Measurements from ENCODE around the gene NCAPD2. TPM values are rescaled to one million over a fixed set of nuclear protein-coding genes. Genes with fewer than 3 reads are reported as not detected.
A peak's percentile ranks its signal among the peaks of the same experiment; 100 is the strongest.
"Not testable (repeated sequence)": the region's sequence is repeated elsewhere in the genome, so short reads cannot be mapped to it uniquely, and the experiment has no call there.

Gene NCAPD2
- total RNA-seq, 1 donor from 2014 or later, result 96.5 TPM

DNA sequence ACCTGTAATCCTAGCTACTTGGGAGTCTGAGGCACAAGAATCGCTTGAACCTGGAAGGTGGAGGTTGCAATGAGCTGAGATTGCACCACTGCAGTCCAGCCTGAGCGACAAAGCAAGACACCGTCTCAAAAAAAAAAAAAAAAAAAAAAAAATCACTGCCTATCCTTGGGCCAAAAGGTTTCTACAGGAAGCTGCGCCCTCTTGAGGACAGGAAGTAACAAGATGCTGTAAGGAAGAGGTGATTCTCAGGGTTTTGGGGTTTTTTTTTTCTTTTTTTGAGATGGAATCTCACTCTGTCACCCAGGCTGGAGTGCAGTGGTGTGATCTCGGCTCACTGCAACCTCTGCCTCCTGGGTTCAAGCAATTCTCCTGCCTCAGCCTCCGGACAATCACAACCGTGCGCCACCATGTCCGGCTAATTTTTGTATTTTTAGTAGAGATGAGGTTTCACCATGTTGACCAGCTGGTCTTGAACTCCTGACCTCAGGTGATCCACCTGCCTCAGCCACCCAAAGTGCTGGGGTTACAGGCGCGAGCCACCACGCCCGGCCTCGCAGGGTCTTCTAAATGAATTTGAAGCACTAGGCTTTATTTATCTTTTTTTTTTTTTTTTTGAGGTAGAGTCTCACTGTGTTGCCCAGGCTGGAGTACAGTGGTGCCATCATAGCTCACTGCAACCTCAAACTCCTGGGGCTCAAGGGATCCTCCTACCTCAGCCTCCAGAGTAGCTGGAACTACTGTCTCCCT, 64.3 kb downstream of the NCAPD2 start:
- H3K27me3 Mint-ChIP-seq, result peaks cover 15% of the 10 kb centered on the region
- H3K4me1 Mint-ChIP-seq (ENCODE audit: unreplicated experiment), result peaks cover 16% of the 10 kb centered on the region
- H3K27ac Mint-ChIP-seq; H3K4me3 Mint-ChIP-seq; H3K9me3 Mint-ChIP-seq; DNase-seq (ENCODE audit: extremely low spot score, unreplicated experiment): not testable (repeated sequence)
- TF ChIP-seq, protein P1, sequence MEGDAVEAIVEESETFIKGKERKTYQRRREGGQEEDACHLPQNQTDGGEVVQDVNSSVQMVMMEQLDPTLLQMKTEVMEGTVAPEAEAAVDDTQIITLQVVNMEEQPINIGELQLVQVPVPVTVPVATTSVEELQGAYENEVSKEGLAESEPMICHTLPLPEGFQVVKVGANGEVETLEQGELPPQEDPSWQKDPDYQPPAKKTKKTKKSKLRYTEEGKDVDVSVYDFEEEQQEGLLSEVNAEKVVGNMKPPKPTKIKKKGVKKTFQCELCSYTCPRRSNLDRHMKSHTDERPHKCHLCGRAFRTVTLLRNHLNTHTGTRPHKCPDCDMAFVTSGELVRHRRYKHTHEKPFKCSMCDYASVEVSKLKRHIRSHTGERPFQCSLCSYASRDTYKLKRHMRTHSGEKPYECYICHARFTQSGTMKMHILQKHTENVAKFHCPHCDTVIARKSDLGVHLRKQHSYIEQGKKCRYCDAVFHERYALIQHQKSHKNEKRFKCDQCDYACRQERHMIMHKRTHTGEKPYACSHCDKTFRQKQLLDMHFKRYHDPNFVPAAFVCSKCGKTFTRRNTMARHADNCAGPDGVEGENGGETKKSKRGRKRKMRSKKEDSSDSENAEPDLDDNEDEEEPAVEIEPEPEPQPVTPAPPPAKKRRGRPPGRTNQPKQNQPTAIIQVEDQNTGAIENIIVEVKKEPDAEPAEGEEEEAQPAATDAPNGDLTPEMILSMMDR (conservative IDR thresholded peaks at IDR 0.05), result peak; percentile 69
- H3K36me3 Mint-ChIP-seq, result peaks cover 33% of the 10 kb centered on the region

DNA sequence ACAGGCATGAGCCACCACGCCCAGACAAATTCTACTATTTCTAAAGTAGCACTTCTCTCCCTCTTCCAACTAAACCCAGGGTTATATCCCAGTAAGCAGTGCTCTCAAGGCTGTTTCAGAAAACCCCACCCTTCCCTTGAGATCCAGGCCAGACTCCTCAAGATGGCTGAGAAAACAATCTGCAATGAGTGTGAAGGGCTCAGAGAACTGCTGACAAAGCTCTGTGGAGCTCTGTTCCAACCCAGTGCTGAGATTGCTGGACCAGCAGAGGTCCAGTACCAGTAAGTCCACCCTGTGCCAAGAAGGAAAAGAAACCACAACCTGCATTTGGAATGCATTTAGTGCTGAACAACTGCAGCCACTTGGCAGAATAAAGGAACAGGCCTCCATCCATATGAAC, 65.6 kb downstream of the NCAPD2 start:
- H3K36me3 Mint-ChIP-seq, result peaks cover 40% of the 10 kb centered on the region
- no peaks in the 10 kb centered on the region for H3K9me3 Mint-ChIP-seq
- H3K27ac Mint-ChIP-seq, result peak overlapping the region; percentile 51
- no peak overlapping the region for H3K4me3 Mint-ChIP-seq
- peaks cover 7% of the 10 kb centered on the region for H3K4me1 Mint-ChIP-seq (ENCODE audit: unreplicated experiment)
- no peak for DNase-seq (ENCODE audit: extremely low spot score, unreplicated experiment)
- H3K27me3 Mint-ChIP-seq, result peaks cover 10% of the 10 kb centered on the region
- TF ChIP-seq, protein P1 (conservative IDR thresholded peaks at IDR 0.05), result no peak

DNA sequence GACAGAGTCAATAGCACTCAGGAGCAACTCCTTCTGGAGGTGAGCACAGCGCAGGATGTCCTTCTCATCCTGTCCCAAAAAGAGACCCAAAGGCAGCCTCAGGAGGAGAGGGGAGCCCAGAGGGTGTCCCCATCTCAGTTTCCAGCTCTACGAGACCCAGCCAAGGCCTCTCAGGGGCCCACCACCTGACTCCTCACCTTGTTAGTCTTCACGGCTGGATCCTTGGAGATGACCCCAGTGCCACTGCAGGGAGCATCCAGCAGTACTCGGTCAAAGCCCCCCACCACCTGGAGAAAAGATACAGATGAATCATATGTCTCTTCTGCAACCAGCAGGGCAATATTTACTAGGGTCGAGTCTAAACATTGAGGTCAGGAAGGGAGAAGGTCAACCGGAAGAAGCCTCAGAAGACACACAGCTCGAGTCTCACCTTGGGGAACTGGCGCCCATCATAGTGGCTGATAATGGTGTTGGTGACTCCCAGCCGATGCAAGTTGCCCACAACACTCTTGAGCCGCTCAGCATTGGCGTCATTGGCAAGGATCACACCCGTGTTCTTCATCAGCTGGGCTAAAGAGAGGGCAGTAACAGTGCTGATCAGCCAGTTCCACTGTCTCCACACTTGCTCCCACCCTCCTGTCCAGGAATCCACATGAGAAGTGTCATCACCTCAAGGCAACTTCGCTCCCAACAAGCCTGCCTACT, 66.8 kb downstream of the NCAPD2 start:
- H3K36me3 Mint-ChIP-seq, result peaks cover 41% of the 10 kb centered on the region
- peaks cover 4% of the 10 kb centered on the region for H3K27me3 Mint-ChIP-seq

DNA sequence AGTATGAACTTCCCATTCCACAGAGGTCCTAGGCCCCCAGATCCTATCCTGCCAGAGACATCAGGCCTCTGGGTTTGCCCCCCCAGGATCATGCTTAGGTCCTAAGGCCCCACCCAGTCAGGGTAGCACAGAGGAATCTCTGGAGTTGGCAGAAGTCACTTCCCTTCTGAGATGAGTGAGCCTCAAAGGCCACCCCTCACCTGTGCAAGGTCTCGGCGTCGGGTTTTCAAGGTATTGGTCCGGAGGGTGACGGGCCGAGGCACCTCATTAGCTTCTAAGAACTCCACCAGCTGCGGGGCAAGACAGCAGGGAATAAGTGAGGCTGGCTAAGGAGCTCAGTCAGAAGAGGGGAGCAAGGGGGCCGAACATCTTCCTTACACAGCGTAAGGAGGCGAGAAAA, 69.0 kb downstream of the NCAPD2 start:
- no peak for DNase-seq (ENCODE audit: extremely low spot score, unreplicated experiment)
- H3K27ac Mint-ChIP-seq, result no peak overlapping the region
- H3K36me3 Mint-ChIP-seq, result peaks cover 54% of the 10 kb centered on the region
- no peaks in the 10 kb centered on the region for H3K27me3 Mint-ChIP-seq
- H3K4me3 Mint-ChIP-seq, result no peak overlapping the region
- TF ChIP-seq, protein P1 (conservative IDR thresholded peaks at IDR 0.05), result no peak
- H3K4me1 Mint-ChIP-seq (ENCODE audit: unreplicated experiment), result peaks cover 7% of the 10 kb centered on the region
- no peaks in the 10 kb centered on the region for H3K9me3 Mint-ChIP-seq

More for the DNA sequence above, 66.8 kb downstream of the NCAPD2 start:
- H3K4me1 Mint-ChIP-seq (ENCODE audit: unreplicated experiment), result no peaks in the 10 kb centered on the region
- no peak for DNase-seq (ENCODE audit: extremely low spot score, unreplicated experiment)
- no peak overlapping the region for H3K27ac Mint-ChIP-seq
- TF ChIP-seq, protein P1 (conservative IDR thresholded peaks at IDR 0.05), result no peak
- H3K9me3 Mint-ChIP-seq, result no peaks in the 10 kb centered on the region
- H3K4me3 Mint-ChIP-seq, result no peak overlapping the region

DNA sequence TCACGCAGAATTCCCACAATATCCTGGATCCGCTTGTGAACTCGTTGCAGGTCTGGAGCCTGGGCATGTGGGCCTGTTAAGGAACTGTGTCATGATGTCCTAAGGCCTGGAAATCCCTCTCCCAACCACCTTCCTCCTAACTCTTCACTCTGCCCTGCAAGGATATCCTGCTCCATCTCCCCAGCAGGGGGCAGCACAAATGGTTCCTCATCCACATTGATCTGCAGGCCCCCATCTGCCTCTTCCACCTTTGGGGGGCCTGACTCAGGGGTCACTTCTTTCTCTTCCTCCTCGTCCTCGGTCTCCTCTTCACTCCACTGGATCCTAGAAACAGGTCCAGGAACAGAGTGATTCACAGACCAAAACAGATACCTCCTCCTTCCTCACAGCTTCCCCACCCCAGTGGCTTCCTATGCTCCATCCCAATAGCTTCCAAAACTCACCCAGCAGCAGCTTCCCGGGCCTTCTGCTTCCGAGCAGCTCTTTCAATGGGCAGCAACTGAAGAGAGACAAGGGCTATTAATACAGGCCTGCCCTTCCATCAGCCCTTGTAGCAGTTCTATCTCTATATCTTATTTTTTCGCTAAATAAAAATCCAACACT, 69.6 kb downstream of the NCAPD2 start:
- Mint-ChIP-seq H3K9me3 (no peaks in the 10 kb centered on the region), H3K27me3 (no peaks in the 10 kb centered on the region), H3K36me3 (peaks cover 59% of the 10 kb centered on the region), H3K27ac (peak overlapping the region; percentile 29), H3K4me1 (ENCODE audit: unreplicated experiment) (peaks cover 12% of the 10 kb centered on the region), H3K4me3 (peak overlapping the region; percentile 15)
- DNase-seq (ENCODE audit: extremely low spot score, unreplicated experiment), result no peak
- TF ChIP-seq, protein P1 (conservative IDR thresholded peaks at IDR 0.05), result peak; percentile 87

Data from type B pancreatic cell (in vitro differentiated cells).